Measurements from ENCODE around the gene IGF1R.

Gene IGF1R

DNA sequence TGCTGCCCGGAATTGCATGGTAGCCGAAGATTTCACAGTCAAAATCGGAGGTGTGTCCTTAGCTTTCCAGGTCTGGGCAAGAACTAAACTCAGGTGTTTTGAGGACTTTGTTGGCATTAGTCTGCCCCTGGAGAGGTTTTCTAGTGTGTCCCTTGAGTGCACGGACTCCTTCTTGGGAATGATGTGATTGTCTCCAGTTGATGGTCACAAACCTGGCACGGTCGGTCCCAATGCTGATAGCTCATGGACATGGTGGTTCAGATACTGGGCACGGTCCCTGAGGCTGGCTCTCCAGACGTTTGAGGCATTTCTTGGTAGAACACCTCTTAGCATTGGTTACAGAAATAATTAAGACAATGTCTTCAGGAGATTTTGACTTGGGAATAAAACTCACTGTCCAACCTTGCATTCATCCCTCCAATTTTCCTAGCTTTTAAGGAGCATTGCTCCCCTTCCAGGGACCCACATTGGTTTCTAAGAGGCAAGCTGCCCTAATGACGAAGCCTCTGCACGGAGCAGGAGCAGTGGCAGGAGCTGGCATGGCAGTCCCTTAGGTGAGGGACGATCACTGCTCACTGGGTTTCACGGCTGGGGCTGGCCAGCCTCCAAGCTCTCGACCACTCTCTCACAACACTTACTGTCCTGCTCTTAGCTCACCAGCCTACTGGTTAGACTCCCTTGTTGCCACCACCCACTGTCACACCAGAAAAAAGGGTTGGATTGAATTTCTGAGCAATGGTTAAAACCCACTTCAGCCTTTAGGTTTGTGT is 291.2 kb downstream of the IGF1R start:
- H3K27me3 ChIP-seq (ENCODE audit: insufficient read depth, low read length), result no peaks in the 10 kb centered on the region
- peaks cover 86% of the 10 kb centered on the region for H3K36me3 ChIP-seq (ENCODE audit: insufficient read depth, low read length)
- no peak overlapping the region for H2AFZ ChIP-seq (ENCODE audit: low read depth, low read length)
- H3K9me3 ChIP-seq (ENCODE audit: low read length), result no peaks in the 10 kb centered on the region
- peaks cover 18% of the 10 kb centered on the region for H3K4me1 ChIP-seq (ENCODE audit: insufficient read depth, low read length)
- H3K4me3 ChIP-seq (ENCODE audit: low read length), result no peak overlapping the region

DNA sequence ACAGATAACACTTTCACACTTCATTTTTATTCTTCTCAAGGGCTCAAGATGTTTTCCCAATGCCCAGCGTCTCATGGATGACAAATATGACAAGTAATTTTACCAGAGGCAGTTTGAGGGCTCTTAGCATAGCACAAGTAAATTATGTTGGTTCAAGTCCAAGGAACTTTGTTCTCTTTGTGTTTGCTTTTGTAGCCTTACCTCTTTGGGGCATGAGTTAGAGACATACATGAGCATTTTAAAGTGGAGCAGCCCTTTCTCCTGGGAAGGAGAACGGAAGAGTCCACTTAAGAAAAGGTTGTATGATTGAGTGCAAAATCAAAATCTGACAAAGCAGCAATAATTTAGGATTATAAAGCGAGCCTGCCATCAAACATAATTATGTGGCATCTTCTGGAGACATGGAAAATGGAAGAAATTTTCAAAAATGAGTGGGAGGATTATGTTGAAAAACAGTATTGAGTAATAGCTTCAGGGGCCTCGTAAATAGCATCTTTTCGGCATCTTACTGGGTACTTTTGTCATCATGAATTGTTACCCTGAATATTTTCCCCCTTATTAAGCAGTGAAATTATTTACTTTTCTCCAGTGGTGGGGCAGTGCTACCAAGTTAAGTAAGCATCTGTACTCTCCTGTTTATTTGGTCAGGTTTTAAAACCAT is 293.4 kb downstream of the IGF1R start:
- no peaks in the 10 kb centered on the region for H3K27me3 ChIP-seq (ENCODE audit: insufficient read depth, low read length)
- peaks cover 85% of the 10 kb centered on the region for H3K36me3 ChIP-seq (ENCODE audit: insufficient read depth, low read length)
- H3K4me3 ChIP-seq (ENCODE audit: low read length), result no peak overlapping the region
- H3K9me3 ChIP-seq (ENCODE audit: low read length), result no peaks in the 10 kb centered on the region
- H2AFZ ChIP-seq (ENCODE audit: low read depth, low read length), result no peak overlapping the region
- H3K4me1 ChIP-seq (ENCODE audit: insufficient read depth, low read length), result peaks cover 21% of the 10 kb centered on the region

DNA sequence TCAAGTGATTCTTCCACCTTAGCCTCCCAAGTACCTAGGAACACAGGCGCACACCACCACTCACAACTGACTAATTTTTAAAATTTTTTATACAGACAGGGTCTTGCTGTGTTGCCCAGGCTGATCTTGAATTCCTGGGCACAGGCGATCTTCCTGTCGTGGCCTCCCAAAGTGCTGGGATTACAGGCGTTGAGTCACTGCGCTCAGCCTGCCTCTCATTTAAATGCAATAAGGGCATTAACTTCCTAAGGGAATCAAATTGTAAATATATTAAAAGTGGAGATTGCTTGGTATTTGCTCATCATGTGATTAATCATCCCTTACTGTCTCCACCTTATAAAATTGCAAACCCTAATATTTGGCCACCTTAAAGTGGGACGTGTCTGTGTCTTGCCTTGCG is 294.1 kb downstream of the IGF1R start:
- Histone ChIP-seq H3K27me3 (ENCODE audit: insufficient read depth, low read length) (no peaks in the 10 kb centered on the region), H3K36me3 (ENCODE audit: insufficient read depth, low read length) (peaks cover 85% of the 10 kb centered on the region), H3K4me1 (ENCODE audit: insufficient read depth, low read length) (peaks cover 21% of the 10 kb centered on the region), H3K4me3 (ENCODE audit: low read length) (no peak overlapping the region), H2AFZ (ENCODE audit: low read depth, low read length) (no peak overlapping the region), H3K9me3 (ENCODE audit: low read length) (no peaks in the 10 kb centered on the region)

DNA sequence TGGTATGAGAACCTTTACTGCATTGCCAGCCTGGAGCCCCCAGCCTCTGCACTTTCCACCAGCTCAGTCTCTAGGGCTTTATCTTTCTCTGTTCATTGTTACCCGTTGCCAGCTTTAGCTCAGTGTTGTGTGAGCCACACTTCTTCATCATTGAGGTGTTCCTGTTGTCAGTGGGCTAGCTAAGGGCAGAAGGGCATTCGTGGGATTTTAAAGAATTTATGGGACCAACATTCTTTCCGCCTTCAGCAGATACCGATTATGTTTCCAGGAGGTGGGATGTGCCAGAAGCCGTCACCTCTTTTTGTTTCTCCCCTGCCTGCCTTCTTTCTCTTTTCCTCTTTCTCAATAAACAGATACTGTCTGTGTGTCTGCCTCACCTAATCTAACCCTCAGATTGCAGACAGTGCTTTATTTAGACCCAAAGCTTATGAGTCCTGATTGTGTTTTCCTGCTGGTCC is 294.7 kb downstream of the IGF1R start:
- Histone ChIP-seq H3K9me3 (ENCODE audit: low read length) (no peaks in the 10 kb centered on the region), H3K27me3 (ENCODE audit: insufficient read depth, low read length) (no peaks in the 10 kb centered on the region), H3K36me3 (ENCODE audit: insufficient read depth, low read length) (peaks cover 84% of the 10 kb centered on the region), H3K4me1 (ENCODE audit: insufficient read depth, low read length) (peaks cover 21% of the 10 kb centered on the region), H2AFZ (ENCODE audit: low read depth, low read length) (no peak overlapping the region), H3K4me3 (ENCODE audit: low read length) (no peak overlapping the region)

GRCh38 chr15:98943601-98944151 is 295.3 kb downstream of the IGF1R start:
- Histone ChIP-seq H3K9me3 (ENCODE audit: low read length) (no peaks in the 10 kb centered on the region), H3K4me3 (ENCODE audit: low read length) (no peak overlapping the region), H3K4me1 (ENCODE audit: insufficient read depth, low read length) (peaks cover 21% of the 10 kb centered on the region), H3K27me3 (ENCODE audit: insufficient read depth, low read length) (no peaks in the 10 kb centered on the region), H2AFZ (ENCODE audit: low read depth, low read length) (no peak overlapping the region), H3K36me3 (ENCODE audit: insufficient read depth, low read length) (peaks cover 85% of the 10 kb centered on the region)

- Histone ChIP-seq H3K9me3 (ENCODE audit: low read length) (no peaks in the 10 kb centered on the region), H3K27me3 (ENCODE audit: insufficient read depth, low read length) (no peaks in the 10 kb centered on the region), H3K4me3 (ENCODE audit: low read length) (no peak overlapping the region), H3K36me3 (ENCODE audit: insufficient read depth, low read length) (peaks cover 81% of the 10 kb centered on the region), H2AFZ (ENCODE audit: low read depth, low read length) (no peak overlapping the region), H3K4me1 (ENCODE audit: insufficient read depth, low read length) (peaks cover 21% of the 10 kb centered on the region)
Measured at GRCh38 chr15:98946301-98947255, 298.2 kb downstream of the IGF1R start.

DNA sequence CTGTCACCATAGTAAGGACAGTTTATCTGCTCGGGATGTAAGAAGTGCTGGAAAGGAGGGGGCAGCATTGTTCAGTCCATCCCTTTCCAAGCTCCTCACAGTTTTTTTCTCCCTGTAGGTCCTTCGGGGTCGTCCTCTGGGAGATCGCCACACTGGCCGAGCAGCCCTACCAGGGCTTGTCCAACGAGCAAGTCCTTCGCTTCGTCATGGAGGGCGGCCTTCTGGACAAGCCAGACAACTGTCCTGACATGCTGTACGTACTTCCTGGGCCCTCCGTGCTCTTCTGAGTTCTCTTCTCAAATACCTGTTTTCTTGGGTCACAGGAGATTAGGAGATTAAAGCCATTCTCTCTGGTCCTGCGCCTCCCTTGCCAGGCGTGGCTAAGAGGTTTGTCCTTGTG is 300.1 kb downstream of the IGF1R start:
- no peak overlapping the region for H2AFZ ChIP-seq (ENCODE audit: low read depth, low read length)
- H3K36me3 ChIP-seq (ENCODE audit: insufficient read depth, low read length), result peaks cover 78% of the 10 kb centered on the region
- H3K27me3 ChIP-seq (ENCODE audit: insufficient read depth, low read length), result no peaks in the 10 kb centered on the region
- H3K9me3 ChIP-seq (ENCODE audit: low read length), result no peaks in the 10 kb centered on the region
- no peak overlapping the region for H3K4me3 ChIP-seq (ENCODE audit: low read length)
- peaks cover 13% of the 10 kb centered on the region for H3K4me1 ChIP-seq (ENCODE audit: insufficient read depth, low read length)

- H2AFZ ChIP-seq (ENCODE audit: low read depth, low read length), result no peak overlapping the region
- H3K27me3 ChIP-seq (ENCODE audit: insufficient read depth, low read length), result no peaks in the 10 kb centered on the region
- no peak overlapping the region for H3K4me3 ChIP-seq (ENCODE audit: low read length)
- H3K36me3 ChIP-seq (ENCODE audit: insufficient read depth, low read length), result peaks cover 78% of the 10 kb centered on the region
- H3K9me3 ChIP-seq (ENCODE audit: low read length), result no peaks in the 10 kb centered on the region
- peaks cover 8% of the 10 kb centered on the region for H3K4me1 ChIP-seq (ENCODE audit: insufficient read depth, low read length)
Measured at GRCh38 chr15:98948941-98949340, 300.6 kb downstream of the IGF1R start.

GRCh38 chr15:98949624-98950023 is 301.3 kb downstream of the IGF1R start:
- H3K36me3 ChIP-seq (ENCODE audit: insufficient read depth, low read length), result peaks cover 80% of the 10 kb centered on the region

DNA sequence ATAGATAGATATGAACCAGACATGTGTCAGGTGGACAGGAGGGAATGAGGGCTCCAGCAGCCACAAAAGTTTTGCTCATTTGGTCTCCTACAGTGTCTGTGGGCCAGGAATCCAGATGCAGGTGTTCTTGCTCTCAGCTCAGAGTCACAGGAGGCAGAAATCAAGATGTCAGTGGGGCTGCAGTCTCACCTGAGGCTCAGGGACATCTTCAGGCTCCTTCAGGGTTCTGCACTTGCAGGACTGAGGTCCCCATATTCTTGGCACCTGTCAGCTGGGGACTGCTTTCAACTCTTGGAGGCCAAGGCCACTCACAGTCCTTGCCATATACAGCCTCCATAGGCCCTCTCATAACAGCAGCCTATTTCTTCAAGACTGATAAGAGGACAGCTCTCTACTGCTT is 301.9 kb downstream of the IGF1R start:
- H3K36me3 ChIP-seq (ENCODE audit: insufficient read depth, low read length), result peaks cover 80% of the 10 kb centered on the region
- no peak overlapping the region for H2AFZ ChIP-seq (ENCODE audit: low read depth, low read length)
- no peaks in the 10 kb centered on the region for H3K4me1 ChIP-seq (ENCODE audit: insufficient read depth, low read length)
- H3K27me3 ChIP-seq (ENCODE audit: insufficient read depth, low read length), result no peaks in the 10 kb centered on the region
- H3K4me3 ChIP-seq (ENCODE audit: low read length), result no peak overlapping the region
- H3K9me3 ChIP-seq (ENCODE audit: low read length), result no peaks in the 10 kb centered on the region

More at GRCh38 chr15:98949624-98950023, 301.3 kb downstream of the IGF1R start:
- Histone ChIP-seq H3K4me3 (ENCODE audit: low read length) (no peak overlapping the region), H2AFZ (ENCODE audit: low read depth, low read length) (no peak overlapping the region), H3K4me1 (ENCODE audit: insufficient read depth, low read length) (peaks cover 2% of the 10 kb centered on the region), H3K9me3 (ENCODE audit: low read length) (no peaks in the 10 kb centered on the region), H3K27me3 (ENCODE audit: insufficient read depth, low read length) (no peaks in the 10 kb centered on the region)

DNA sequence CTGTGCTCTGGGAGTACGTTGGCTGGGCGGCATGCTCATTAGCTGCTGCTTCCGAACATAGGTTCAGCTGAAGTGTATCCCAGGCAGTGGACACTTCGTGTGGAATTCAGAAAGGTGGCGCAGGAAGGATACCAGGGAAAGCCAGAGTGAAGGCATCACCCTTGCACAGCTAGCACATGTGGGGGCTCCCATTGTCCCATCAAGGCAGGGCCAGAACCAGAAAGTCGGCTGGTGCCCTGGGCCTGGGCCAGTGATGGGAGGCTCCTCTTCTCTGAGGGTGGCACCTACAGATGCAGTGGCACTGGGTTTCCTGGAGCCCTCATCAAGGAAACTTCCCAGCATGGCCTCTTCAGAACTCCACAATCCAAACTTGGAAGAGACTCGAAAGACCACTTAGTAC is 302.7 kb downstream of the IGF1R start:
- Histone ChIP-seq H3K36me3 (ENCODE audit: insufficient read depth, low read length) (peaks cover 81% of the 10 kb centered on the region), H3K4me3 (ENCODE audit: low read length) (no peak overlapping the region), H3K9me3 (ENCODE audit: low read length) (no peaks in the 10 kb centered on the region), H2AFZ (ENCODE audit: low read depth, low read length) (no peak overlapping the region), H3K27me3 (ENCODE audit: insufficient read depth, low read length) (no peaks in the 10 kb centered on the region), H3K4me1 (ENCODE audit: insufficient read depth, low read length) (no peaks in the 10 kb centered on the region)

GRCh38 chr15:98951493-98952320 is 303.4 kb downstream of the IGF1R start:
- H3K36me3 ChIP-seq (ENCODE audit: insufficient read depth, low read length), result peaks cover 84% of the 10 kb centered on the region

More at GRCh38 chr15:98951493-98952320, 303.4 kb downstream of the IGF1R start:
- Histone ChIP-seq H3K9me3 (ENCODE audit: low read length) (no peaks in the 10 kb centered on the region), H2AFZ (ENCODE audit: low read depth, low read length) (no peak overlapping the region), H3K4me1 (ENCODE audit: insufficient read depth, low read length) (no peaks in the 10 kb centered on the region), H3K4me3 (ENCODE audit: low read length) (no peak overlapping the region), H3K27me3 (ENCODE audit: insufficient read depth, low read length) (no peaks in the 10 kb centered on the region)
